KOPT-K1 (cell line): Measurements from ENCODE around the gene DHCR24.

Experiments
- H3K27ac ChIP-seq: fragments of 200-600 bp; sonication (generic); 2 replicates; pipeline ENCODE4 v1.5.1; 2016; ENCODE audit warnings: antibody characterized with exemption, mild to moderate bottlenecking, low read depth, low read length; ENCODE audit not compliant: poor library complexity, severe bottlenecking
- H3K36me3 ChIP-seq: fragments of 200-600 bp; sonication (generic); 2 replicates; pipeline ENCODE4 v1.5.1; 2017; ENCODE audit warnings: antibody characterized with exemption, mild to moderate bottlenecking, low read length, moderate library complexity; ENCODE audit not compliant: insufficient read depth
- H3K9me3 ChIP-seq: fragments of 200-600 bp; sonication (generic); 2 replicates; pipeline ENCODE4 v1.5.1; 2017; ENCODE audit warnings: antibody characterized with exemption, low read length, mild to moderate bottlenecking; ENCODE audit not compliant: insufficient read depth, poor library complexity, severe bottlenecking

The DHCR24 gene

GRCh38 chr1:54859700-54860391, 27.1 kb downstream of the DHCR24 start:
- Histone ChIP-seq H3K27ac (no peak overlapping the region), H3K36me3 (peaks cover 88% of the 10 kb centered on the region), H3K9me3 (no peaks in the 10 kb centered on the region)

- H3K36me3 ChIP-seq, result peaks cover 88% of the 10 kb centered on the region
These were observed 29.0 kb downstream of the DHCR24 start for GRCh38 chr1:54857746-54858561.

DNA sequence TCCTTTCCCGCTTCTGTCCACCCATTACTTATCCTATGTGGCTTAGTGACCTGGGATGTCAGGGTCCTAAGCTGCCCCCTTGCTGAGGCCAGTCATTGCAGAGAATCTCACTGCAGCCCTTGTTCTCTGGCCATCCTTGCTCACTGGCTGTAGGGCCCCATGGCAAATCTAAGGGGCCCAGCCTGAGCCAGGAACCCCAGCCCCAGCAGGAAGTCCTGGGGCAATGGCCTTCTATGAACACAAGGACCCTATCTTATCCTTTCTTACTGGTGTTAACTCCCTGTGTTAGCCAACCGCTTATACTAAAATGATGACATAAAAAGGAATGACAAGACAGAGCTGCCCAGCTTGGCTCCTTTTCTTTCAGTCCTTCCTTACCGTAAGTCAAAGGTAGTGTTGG, 29.9 kb downstream of the DHCR24 start:
- Histone ChIP-seq H3K27ac (no peak overlapping the region), H3K9me3 (no peaks in the 10 kb centered on the region), H3K36me3 (peaks cover 90% of the 10 kb centered on the region)

More at GRCh38 chr1:54857746-54858561, 29.0 kb downstream of the DHCR24 start:
- H3K9me3 ChIP-seq, result no peaks in the 10 kb centered on the region
- H3K27ac ChIP-seq, result no peak overlapping the region

DNA sequence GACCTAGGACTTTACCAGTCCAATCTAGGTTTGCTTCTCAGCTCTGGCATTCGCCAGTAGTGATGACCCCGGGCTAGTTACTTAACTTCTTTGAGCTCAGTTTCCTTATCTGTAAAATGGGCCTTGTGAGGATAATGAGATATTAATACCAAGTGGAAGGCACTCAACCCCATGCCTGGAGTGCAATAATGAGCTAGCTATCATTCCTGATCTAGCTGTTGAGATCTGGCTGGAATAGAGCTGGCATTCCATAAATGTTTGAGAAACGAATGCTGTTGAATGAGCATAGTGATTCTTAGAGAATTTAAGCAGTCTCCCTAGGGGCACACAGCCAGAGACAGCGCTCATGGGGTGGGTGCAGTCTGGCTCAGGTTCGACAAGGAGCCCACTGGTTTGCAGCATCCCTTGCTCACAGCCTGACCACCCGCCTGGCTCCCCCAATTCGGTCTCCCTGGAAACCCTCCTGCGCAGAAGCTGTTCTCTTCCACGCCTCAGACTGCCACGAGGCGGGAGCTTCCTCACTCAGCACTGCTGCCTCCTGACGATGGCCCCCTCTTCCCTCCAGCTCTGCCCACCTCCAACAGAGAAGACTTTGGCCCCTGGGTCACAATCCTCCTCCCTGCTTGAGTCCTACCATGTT, 32.5 kb downstream of the DHCR24 start:
- no peak overlapping the region for H3K27ac ChIP-seq
- H3K9me3 ChIP-seq, result no peaks in the 10 kb centered on the region
- peaks cover 91% of the 10 kb centered on the region for H3K36me3 ChIP-seq

DNA sequence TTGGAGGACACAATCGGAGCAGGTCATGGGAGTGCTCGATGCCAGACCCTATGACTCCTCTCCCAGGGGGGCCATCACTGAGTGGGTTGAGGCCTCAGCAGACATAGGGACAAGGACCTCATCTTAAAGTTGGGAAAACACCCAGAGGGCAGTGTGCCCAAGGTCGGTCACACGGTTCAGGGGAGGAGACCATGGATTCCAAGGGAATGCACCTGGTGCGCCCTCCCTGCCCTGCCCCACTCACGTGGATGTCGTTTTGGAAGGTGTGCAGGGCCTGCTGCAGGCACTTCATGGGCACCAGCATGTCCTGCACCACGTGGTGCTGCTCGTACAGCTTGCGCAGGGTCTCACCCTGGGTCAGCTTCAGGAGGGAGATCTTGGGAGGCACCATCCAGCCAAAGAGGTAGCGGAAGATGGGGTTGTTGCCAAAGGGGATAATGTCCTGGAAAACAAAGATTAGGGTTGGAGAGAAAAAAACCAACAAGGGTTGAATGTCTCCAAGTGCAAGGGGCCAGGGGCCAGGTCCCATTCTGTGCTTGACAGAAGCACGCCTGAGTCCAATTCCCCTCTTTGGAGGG, 33.1 kb downstream of the DHCR24 start:
- Histone ChIP-seq H3K27ac (no peak overlapping the region), H3K9me3 (no peaks in the 10 kb centered on the region), H3K36me3 (peaks cover 91% of the 10 kb centered on the region)

DNA sequence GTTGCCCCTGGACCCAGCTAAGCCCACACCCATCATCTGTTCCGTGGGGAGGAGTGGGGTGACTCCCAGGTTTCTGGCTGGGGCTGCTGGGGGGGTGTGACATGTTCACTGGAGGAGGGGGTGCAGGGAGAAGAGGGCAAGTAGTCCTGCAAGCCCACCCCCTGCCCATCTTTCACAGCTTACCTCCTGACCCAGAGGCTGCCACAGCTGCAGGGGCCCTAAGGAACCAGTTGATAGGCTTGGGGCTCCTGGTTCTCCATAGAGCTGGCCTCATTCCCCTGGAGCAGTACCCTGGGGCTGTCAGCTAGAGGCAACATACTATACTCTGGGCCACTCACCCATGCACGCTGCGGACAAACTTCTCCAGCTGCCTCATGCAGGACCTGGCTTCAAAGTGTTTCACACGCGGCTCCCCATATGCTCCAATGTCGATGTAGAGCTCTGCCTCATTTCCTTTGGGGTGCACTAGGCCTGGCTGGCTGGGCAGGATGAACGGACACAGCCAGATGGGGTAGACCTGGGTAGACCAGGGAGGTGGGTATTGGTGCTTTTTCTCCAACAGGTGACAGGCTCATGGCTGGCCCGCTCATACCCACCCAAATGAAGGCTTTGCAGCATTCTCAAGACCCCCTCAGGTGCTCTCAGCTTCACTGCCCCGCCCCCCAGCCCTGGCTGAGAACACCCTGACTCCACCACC, 33.8 kb downstream of the DHCR24 start:
- no peak overlapping the region for H3K27ac ChIP-seq
- H3K9me3 ChIP-seq, result no peaks in the 10 kb centered on the region
- H3K36me3 ChIP-seq, result peaks cover 95% of the 10 kb centered on the region

DNA sequence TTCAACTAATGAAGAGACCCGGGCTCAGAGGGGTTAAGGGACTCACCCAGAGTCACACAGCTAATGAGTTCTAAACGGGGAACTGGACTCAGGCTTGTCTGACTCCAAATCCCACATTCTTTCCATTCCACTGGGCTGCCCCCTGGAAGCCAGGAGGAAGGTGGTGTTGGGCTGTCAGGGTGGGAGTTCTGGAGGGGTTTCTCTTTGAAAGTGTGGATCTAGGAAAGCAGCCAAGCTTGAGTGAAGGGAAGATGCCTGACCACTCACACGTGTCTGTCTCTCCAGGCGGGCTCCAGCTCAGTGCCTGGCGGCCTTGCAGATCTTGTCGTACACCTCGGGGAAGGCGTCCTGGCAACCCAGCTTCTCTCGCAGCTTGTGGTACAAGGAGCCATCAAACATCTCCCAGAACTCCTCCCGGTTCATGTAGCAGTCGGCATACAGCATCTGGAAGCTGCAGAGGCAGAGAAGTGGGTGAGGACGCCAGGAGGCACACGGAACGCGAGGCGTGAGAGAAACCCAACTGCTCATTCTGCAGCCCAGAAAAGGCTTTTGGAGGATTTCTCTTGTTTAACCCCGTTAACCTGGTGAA, 35.0 kb downstream of the DHCR24 start:
- H3K9me3 ChIP-seq, result no peaks in the 10 kb centered on the region
- no peak overlapping the region for H3K27ac ChIP-seq
- peaks cover 88% of the 10 kb centered on the region for H3K36me3 ChIP-seq

- Histone ChIP-seq H3K27ac (no peak overlapping the region), H3K36me3 (peaks cover 83% of the 10 kb centered on the region), H3K9me3 (no peaks in the 10 kb centered on the region)
These were observed 35.6 kb downstream of the DHCR24 start for GRCh38 chr1:54851406-54851805.

DNA sequence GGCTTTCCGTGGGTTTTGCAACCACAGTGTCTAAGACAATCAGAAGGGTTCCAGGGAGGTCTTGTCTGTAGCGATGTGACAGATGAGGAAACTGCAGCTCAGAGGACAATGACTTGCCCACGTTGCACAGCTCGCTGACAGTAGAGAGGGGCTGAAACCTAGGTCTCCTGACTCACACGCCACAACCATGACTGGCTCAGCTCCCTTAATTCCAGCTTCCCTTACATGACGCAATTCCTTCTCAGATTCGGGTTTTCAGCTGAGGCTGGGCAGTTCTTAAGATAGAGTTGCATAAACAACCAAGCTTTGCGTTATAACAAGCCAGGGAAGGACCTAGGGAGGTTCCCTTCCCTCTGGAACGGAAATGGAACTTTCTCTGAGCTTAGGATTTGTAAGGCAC, 36.3 kb downstream of the DHCR24 start:
- peaks cover 80% of the 10 kb centered on the region for H3K36me3 ChIP-seq

DNA sequence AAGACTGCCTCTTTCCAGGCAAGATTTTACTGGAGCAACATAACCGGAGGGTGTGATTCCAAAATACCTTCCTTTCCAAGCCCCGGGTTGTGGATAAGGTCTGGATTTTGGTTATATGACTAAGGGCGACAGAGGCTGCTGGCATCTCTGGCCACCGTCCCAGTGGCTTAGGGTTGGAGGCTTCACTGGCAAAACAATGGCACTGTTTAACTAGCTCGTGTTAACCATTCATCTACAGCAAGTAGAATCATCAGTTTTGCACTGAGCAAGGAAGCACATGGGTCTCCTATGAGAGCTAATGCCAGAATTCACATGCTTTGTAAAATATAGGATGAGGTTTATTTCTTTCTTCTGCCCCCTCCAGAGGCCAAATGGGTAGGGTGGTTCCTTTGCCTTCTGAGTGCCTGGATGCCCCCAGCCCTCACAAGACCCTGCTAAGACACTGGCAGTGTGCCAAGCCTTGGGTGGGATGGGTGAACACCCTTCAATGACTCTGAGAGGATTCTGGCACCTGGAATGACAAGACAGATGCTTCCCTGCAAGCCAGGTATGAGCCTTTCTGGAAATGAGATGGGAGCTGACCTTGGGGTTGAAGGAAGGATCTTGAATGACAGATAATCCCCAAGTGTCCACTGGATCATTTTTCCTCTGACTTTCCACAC, 36.8 kb downstream of the DHCR24 start:
- Histone ChIP-seq H3K27ac (no peak overlapping the region), H3K36me3 (peaks cover 75% of the 10 kb centered on the region)

More for the DNA sequence above, 36.3 kb downstream of the DHCR24 start:
- Histone ChIP-seq H3K9me3 (no peaks in the 10 kb centered on the region), H3K27ac (no peak overlapping the region)

GRCh38 chr1:54849219-54850068, 37.6 kb downstream of the DHCR24 start:
- H3K36me3 ChIP-seq, result peaks cover 70% of the 10 kb centered on the region
- H3K27ac ChIP-seq, result no peak overlapping the region

More for the DNA sequence above, 36.8 kb downstream of the DHCR24 start:
- no peaks in the 10 kb centered on the region for H3K9me3 ChIP-seq

DNA sequence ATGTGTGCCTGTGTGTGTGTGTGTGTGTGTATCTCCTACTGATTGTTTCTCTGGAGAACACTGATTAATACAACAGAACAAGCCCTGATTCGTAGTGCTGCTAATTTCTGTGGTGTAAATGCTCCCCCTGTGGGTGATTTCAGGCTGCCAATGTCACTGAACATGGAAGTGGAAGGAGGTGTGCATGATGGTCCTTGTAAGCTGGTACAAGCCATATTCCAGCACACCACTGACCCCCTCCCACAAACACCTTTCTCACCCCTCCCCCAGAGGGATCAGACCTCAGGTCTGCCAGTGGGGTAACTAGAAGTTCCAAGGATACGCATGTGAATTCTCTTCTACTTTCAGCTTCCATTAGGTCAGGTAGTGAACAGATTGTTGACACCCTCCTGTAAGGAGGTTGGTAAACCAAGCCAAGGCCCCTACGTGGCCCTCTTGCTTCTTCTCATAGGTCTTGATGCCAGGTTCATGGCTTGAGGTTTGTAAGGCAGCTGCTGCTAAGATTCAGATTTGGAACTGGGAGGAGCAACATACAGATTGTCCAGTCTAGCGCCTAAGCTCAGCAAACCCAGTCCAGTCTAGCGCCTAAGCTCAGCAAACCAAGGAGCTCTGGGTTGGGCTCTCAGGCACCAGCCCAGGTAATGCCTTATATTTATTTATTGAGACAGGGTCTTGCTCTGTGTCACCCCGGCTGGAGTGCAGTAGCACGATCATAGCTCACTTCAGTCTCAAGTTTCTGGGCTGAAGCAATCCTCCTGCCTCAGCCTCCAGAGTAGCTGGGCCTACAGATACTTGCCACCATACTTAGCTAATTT, 38.7 kb downstream of the DHCR24 start:
- Histone ChIP-seq H3K27ac (no peak overlapping the region), H3K36me3 (peaks cover 59% of the 10 kb centered on the region), H3K9me3 (no peaks in the 10 kb centered on the region)

More at GRCh38 chr1:54849219-54850068, 37.6 kb downstream of the DHCR24 start:
- H3K9me3 ChIP-seq, result no peaks in the 10 kb centered on the region
